D341Med (cell line): ENCODE measurements around the gene PTGES3L.
"Not testable (repeated sequence)": the region's sequence is repeated elsewhere in the genome, so short reads cannot be mapped to it uniquely, and the experiment has no call there.

ENCODE experiments used
- DNase-seq: peaks from one replicate; pipeline ENCODE4 v3.0.0; 2012; ENCODE audit warnings: low spot score

Gene PTGES3L

GRCh38 chr17:42980274-42980765, 440 bp upstream of the PTGES3L start, which contains the start of gene RUNDC1:
RUNDC1 (plus strand) TSS chr17:42980565; CDS start chr17:42980577, 12 bp downstream.
- DNase-seq: peak; percentile 100

- DNase-seq: not testable (repeated sequence)
Measured at GRCh38 chr17:42975701-42976100, 4.2 kb downstream of the PTGES3L start.

- DNase-seq: no peak
Measured at GRCh38 chr17:42975265-42975664, 4.6 kb downstream of the PTGES3L start.

GRCh38 chr17:42973323-42973722, 6.6 kb downstream of the PTGES3L start:
- DNase-seq: not testable (repeated sequence)

GRCh38 chr17:42971589-42971988, 8.3 kb downstream of the PTGES3L start:
- no peak for DNase-seq

GRCh38 chr17:42969001-42969581, 10.8 kb downstream of the PTGES3L start:
- no peak for DNase-seq

GRCh38 chr17:42967925-42968324, 12.0 kb downstream of the PTGES3L start:
- no peak for DNase-seq

- DNase-seq: peak; percentile 97
Measured at GRCh38 chr17:42964161-42964932, 15.5 kb downstream of the PTGES3L start, which contains the start of gene AARSD1. AARSD1 (minus strand) TSS chr17:42964454; CDS start chr17:42964440, 14 bp downstream.

- no peak for DNase-seq
Measured at GRCh38 chr17:42953669-42954068, 26.2 kb downstream of the PTGES3L start.

- no peak for DNase-seq
Measured at GRCh38 chr17:42950044-42950783, 29.7 kb downstream of the PTGES3L start.

GRCh38 chr17:42946812-42947211, 33.1 kb downstream of the PTGES3L start:
- no peak for DNase-seq

- DNase-seq: no peak
Measured at GRCh38 chr17:42944211-42944610, 35.7 kb downstream of the PTGES3L start.

- peak; percentile 87 for DNase-seq
Measured at GRCh38 chr17:42937712-42938596, 41.9 kb downstream of the PTGES3L start.

GRCh38 chr17:42929497-42929844, 50.4 kb downstream of the PTGES3L start:
- no peak for DNase-seq

GRCh38 chr17:42928714-42929496, 51.0 kb downstream of the PTGES3L start:
- DNase-seq: peak; percentile 77

GRCh38 chr17:42924891-42925290, 55.0 kb downstream of the PTGES3L start:
- no peak for DNase-seq

- DNase-seq: not testable (repeated sequence)
Measured at GRCh38 chr17:42923472-42923871, 56.4 kb downstream of the PTGES3L start.

GRCh38 chr17:42922294-42922693, 57.6 kb downstream of the PTGES3L start:
- DNase-seq: no peak

GRCh38 chr17:42920922-42921321, 59.0 kb downstream of the PTGES3L start:
- DNase-seq: no peak

- DNase-seq: no peak
Measured at GRCh38 chr17:42920106-42920900, 59.6 kb downstream of the PTGES3L start.
